LoVo (cell line): Measurements from ENCODE around the gene THSD7B.
"Not testable (repeated sequence)": the region's sequence is repeated elsewhere in the genome, so short reads cannot be mapped to it uniquely, and the experiment has no call there.

Experiments
- DNase-seq: peaks from one replicate; pipeline ENCODE4 v3.0.0-alpha.2; 2016; ENCODE audit warnings: low spot score

The THSD7B gene, protein sequence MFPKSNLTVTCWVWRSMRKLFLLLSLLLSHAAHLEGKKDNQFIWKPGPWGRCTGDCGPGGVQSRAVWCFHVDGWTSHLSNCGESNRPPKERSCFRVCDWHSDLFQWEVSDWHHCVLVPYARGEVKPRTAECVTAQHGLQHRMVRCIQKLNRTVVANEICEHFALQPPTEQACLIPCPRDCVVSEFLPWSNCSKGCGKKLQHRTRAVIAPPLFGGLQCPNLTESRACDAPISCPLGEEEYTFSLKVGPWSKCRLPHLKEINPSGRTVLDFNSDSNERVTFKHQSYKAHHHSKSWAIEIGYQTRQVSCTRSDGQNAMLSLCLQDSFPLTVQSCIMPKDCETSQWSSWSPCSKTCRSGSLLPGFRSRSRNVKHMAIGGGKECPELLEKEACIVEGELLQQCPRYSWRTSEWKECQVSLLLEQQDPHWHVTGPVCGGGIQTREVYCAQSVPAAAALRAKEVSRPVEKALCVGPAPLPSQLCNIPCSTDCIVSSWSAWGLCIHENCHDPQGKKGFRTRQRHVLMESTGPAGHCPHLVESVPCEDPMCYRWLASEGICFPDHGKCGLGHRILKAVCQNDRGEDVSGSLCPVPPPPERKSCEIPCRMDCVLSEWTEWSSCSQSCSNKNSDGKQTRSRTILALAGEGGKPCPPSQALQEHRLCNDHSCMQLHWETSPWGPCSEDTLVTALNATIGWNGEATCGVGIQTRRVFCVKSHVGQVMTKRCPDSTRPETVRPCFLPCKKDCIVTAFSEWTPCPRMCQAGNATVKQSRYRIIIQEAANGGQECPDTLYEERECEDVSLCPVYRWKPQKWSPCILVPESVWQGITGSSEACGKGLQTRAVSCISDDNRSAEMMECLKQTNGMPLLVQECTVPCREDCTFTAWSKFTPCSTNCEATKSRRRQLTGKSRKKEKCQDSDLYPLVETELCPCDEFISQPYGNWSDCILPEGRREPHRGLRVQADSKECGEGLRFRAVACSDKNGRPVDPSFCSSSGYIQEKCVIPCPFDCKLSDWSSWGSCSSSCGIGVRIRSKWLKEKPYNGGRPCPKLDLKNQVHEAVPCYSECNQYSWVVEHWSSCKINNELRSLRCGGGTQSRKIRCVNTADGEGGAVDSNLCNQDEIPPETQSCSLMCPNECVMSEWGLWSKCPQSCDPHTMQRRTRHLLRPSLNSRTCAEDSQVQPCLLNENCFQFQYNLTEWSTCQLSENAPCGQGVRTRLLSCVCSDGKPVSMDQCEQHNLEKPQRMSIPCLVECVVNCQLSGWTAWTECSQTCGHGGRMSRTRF (N-terminal part only)

DNA sequence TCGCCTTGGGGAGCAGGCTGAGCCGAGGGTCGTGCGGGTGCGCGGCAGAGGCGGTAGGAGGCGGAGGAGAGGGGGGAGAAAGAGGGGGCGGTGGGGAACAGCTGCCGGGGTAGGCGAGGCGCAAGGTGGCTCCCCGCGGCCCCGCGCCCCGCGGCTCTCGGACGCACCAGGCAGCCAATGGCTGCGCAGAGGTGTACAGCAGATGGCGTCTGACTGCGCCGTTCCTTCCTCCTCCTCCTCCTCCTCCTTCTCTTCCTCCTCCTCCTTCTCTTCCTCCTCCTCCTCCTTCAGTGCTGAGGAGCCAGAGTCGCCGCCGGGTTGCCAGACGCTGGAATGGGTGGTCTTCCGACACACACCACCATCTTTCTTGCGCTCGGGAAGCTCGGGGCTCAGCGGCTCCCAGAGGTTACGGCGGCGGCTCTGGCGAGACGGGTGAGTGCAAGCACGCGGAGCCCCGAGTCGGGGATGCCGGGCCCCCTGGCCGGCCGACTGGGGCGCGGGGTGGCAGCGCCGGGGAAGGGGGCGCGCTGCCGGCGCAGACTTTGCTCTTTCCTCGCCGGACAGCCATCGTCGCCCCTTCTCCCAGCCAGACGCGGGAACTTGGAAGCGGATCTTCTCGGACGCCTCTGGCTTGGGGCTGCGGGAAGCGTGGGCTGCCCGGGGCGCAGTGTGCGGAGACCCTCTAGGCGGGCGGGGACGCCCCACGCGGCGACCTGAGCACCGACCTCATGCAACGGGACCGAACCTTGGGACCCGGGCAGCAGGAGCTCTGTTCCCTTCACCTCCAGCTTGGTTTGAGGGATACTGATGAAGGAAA lies at the start of gene THSD7B:
Gene THSD7B (plus strand): TSS at position 290 of the 817 bp plus-strand sequence. CDS start 116,634 bp downstream, outside the sequence.
- DNase-seq, result no peak

DNA sequence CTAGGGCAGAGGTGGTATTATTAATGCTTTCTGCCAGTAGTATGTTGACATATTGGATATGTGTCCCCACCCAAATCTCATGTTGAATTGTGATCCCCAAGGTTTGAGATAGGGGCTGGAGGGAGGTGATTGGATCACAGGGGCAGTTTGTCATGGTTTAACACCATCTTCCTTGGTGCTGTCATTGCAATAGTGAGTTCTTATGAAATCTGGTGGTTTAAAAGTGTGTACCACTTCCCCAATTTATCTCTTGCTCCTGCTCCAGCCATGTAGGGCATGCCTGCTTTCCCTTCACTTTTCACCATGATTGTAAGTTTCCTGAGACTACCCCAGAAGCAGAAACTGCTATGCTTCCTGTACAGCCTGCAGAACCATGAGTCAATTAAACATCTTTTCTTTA lies 47.1 kb upstream of the THSD7B start:
- no peak for DNase-seq

DNA sequence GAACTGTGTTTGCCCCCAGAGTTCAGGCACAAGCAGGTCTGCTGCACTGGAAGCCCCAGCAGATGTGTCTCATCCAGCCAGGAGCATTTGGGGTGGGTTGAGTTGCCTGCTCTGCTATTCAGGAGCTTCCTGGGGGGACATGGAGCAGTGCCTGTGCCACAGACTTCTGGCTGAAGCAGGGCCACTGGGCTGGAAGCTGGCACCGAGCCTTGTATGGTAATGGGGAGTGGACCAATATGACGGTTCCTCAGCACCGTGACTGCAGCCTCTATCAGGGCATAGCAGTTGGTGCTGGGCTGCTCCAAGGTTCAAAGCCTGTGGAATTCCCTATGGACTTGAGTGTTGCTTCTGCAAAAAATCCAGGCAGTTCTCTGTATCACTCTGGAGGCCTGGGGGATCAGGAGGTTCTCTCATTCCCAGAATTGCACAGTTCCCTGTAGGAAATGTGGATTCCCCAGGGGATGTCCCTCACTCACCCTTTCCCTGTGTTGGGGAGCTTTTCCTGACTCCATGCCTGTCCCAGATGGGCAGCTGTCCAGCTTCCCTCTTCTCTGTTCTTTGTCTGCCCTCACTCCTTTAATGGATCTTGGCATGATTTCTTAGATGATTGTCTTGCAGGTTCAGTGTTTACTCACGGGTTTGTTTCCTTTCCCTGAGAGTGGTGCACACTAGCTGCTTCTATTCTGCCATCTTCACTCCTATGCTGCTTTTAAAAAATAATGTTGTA lies 37.2 kb upstream of the THSD7B start:
- DNase-seq, result no peak

DNA sequence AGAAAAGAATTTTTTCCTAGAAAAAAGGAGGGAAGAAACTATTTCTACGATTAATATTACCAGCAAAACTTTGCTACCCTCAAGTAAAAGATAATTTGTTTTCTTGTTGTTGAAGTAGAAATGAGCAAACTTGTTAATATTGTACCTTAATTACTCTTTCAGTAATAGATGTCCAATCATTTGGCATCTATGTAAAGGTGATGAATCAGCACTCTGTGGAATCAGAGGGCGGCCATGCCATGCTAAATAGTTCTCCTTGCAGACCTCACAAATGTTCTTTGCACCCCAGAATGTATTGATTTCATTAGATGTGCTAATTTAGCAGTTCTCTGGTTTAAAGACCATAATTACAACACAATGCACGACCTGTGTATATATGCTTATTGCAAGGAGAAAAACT lies 29.1 kb upstream of the THSD7B start:
- DNase-seq, result no peak

DNA sequence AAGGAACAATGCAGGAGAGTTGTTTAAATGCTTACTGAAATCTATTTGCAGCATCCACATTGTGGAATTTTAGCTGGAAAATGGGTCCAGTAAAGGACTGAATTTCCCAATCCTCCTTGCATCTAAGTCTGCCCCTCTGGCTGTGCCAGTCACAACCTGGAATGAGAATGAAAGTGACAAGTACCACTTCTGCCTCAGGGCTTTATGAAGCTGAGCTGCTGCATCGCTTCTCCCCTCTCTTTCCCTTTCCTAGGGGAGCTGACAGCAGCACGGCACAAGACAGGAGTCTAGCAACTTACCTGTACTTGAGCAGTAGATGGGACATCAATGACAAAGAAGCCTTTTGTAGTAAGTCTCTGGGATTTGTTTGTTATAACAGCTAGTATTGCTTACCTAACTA lies 27.3 kb upstream of the THSD7B start:
- no peak for DNase-seq

DNA sequence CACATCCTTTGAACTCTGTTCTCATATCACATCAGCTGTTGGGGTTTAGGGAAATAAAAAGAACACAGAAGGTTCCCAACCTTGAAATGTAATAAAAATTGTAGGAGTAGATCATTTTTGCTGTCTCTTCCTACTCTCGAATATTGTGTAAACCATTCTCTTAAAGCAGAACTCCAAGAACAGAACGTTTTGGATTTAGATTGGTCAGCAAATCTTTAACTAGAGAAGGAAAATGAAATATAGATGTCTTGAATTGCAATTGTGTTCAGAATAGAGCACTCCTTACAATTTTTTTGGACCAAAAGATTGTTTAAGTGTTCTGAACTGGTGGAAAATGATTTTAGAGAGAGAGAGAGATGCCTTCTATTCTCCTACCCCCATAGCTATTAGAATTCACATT lies 23.9 kb upstream of the THSD7B start:
- no peak for DNase-seq

DNA sequence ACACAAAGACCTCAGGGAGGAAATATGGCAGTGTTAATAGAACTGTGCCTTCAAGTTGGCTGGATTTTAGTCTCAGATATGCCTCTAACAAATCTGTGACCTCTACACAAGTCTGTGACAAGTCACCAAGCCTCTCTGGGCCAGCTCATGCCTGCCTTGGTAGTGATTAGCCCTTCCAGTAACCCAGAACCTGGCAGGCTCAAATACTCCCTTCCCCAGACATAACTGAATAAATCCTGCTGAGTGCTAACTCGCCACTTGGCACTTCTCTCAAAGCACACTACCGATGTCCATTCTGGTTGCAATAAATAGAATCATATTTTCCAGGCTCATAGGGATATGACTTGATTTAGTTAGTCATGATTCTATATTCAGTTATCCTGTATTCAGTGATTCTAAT lies 15.3 kb upstream of the THSD7B start:
- no peak for DNase-seq

DNA sequence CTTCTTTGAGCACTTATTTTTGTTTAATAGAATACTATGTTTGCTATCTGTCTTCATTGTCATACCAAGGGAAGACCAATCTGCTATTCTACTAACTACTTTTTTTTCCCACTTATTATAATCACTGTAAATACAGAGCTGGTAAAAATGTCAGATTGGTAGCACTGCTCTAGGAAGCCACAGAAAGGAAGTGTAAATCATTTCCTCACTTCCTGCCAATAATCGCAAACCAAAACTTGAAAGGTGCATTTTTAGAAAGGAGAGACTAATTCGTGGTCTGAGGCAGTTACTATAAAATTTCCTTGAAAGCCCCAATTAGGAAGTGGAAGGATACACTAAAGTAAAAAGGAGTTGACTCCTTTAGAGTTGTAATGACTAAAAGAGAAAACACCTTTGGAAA lies 13.9 kb upstream of the THSD7B start:
- no peak for DNase-seq

DNA sequence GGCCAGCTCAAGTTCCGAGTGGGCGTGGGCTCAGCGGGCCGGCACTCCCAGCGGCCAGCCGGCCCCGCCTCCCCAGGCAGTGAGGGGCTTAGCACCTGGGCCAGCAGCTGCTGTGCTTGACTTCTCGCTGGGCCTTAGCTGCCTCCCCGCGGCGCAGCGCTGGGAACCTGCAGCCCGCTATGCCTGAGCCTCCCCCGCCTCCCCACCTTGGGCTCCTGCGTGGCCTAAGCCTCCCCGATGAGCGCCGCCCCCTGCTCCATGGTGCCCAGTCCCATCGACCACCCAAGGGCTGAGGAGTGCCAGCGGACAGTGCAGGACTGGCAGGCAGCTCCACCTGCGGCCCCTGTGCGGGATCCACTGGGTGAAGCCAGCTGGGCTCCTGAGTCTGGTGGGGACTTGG lies 6.8 kb upstream of the THSD7B start:
- DNase-seq, result not testable (repeated sequence)

DNA sequence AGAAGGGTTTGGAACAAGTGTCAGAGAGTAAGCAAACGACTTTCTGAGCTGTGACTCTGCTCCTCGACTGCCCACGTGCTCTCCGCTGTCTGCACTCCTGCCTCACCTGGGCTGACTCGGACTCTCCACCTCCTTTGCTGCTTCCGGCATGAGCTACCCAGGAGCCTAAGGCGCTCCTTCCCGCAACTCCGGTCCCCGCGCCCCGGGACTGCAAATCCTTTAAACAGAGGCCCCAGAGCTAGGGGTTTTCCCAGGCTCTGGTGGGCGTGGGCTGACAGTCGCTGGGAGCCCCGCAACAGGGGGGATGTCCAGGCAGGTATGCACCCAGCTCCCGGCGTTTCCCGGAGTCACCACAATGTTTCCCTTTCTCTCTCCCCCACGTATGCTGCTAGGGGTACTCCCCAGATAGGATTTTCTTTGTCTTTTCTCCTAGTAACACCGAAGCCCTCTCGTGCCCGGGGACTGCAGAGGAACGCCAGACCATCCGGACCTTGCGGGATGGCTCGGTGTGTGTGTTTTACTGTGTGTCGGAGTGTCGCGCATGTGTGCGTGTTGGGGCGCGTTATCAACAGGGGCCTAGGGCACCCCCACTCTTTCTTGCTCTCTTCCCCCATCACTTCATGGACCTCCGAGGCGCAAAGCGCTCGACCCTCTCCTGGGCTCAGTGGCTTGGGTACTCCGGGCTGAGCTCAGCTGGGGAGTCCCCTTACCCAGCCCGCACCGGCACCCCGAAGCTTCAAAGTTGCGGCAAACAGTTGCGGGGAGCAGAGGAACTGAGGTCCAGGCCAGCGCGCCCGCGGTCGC lies 691 bp upstream of the THSD7B start:
- DNase-seq, result no peak

DNA sequence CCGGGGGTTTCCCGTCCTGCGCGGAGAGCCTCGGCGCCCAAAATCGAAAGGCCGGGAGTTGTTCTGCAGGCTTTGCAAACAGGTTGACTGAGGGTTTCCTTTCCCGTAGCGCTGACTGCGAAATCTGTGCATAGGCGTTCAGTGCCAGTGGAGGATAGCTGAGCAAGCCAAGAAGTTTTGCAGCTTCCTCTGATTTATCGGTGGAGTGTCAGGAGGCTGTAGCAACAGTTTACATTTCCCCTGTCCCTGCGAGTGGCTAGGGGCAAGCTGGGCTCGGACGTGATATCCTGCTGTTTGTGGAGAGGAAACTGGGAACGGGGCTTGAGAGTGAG lies 694 bp downstream of the THSD7B start:
- DNase-seq, result no peak

DNA sequence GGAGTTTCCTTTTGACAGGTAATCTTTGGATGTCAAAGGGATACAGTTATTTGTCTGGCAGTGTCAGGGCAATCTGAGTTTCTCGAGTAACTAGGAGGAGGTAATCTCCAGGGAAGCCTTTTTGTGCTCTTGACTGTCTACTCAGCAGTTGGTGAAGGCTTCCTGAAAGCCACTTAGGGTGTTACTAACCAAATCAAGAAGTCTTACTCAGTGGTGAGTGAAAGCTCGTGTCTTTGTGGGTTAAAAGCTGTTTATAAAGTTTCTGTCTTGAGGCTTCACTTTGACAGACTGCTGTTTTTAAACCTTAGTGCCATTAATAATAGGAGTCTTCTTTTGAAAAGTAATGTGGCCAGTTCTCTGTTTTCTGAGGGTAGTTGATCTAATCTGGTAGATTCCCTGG lies 1.7 kb downstream of the THSD7B start:
- DNase-seq, result no peak

DNA sequence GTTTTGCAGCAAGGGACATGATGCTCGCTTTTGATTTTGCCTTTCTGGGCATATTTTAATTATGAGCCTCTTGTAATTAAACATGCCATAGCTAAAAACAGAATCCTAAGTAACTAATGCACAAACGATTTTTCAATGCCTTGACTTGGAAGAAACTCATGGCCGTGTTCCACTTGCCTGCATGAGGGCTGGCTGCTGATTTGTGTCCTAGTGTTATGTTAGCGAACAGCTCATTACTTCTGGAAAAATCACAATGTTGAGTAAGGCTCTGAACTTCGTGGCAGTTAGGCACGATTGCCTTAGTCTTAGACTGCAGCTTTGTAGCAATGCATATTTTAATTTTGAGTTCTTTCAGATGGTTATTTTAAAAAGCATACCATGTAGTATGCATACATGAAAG lies 4.5 kb downstream of the THSD7B start:
- DNase-seq, result no peak

DNA sequence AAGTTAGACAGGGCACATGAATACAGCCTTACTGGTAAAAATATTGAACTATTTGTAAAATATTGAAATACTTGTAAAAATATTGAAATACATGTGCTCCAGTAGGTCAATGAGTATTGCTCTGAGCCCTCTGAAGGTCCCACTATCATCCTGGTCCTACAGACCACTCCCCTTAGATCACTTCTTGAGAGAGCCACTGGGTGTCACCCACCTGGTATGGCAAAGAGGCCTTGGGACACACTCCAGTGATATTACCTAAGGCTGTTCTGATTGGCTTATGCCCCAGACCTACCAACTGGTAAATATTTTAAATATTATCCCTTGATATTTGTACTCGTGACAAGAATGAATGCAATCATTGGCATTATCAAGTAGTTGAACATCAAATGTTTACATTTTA lies 5.0 kb downstream of the THSD7B start:
- DNase-seq, result no peak

DNA sequence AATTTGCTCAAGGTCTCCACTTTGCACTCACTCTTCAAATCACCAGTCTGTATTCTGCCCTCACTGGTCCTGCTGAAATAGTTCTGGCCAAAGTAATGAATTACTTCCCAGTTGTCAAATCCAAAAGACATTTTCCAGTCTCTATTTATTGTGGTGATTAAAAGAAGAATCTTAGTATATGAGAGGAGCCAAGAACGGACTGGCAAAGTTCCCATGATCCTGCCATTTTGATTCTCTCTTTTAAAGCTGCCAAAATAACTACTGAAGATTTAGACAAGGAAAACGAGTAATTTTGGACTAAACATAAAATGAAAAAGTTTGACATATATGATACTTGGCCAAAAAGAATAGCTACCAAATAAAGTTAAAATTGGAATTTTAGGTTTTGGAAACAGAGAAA lies 12.0 kb downstream of the THSD7B start:
- DNase-seq, result no peak

DNA sequence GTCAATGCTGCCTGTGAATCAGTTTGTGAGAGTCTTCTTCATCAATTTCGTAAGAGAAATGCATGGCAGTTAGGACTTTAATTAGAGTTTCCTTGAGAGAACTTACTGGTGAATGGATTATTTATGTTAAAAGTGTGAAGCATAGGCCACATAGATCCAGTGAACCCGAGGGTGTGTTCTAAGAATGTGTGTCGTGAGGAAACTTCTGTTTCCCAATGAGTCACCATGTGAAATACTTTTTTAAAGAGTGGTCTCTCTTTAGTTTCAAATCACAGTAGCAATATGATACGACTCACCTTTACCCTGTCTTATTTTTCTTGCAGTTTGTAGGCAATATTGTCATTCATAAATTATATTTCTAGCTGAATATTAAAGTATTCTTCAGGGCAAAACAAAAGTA lies 18.5 kb downstream of the THSD7B start:
- no peak for DNase-seq

DNA sequence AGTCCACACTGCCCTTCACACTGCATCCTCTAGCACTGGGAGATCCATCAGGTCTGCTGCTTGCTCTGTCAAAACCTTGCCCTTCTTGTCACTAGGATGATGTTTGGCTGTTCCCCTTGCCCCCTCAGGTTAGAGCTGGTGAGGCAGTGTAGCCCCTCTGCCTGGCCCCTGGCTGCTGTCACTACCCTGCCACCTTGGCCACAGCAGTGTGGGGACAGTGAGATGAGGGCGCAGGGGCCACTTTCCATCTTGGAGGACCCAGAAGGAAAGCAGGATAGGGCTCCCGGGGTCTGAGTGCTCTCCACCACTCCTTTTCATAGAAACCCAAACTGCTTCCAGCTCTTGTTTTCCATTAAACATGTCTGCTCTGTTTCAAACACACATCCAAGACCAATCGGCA lies 19.9 kb downstream of the THSD7B start:
- DNase-seq, result no peak

DNA sequence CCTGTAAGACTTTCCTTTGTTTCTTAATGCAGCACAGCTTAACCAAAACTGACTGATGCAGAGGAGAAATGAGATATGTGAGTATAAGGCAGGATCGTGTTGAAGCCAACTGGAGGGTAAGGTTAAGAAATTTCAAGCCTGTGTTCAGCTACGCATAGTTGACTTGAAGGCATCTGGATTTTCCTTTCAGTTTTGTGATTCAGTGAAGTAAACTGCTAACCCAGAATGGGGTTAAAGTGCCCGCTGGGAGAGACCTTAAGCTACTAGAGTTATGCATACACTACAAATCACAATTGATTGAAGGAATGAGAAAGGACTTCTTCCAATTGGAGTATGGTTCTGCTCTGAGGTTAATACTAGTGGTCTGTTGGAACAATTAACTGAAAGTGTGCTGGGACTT lies 22.6 kb downstream of the THSD7B start:
- no peak for DNase-seq

DNA sequence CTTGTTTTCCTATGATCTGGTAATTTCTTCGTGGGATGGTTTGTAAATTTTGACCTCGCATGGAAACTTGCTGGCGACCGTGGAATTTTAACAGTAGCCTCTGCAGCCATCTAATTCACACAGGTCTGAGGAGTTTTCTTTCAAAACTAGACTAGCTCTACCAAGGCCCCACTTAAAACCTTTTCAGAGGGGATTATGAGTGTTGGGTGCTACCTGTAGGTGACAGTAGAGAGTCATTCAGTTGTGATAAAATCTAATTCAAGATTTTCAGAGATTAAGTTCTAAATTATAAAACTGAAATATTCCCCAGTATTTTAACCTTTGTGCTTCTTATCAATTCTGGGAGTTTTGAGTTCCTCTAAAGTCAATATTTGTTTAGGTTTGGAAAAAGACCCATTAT lies 31.0 kb downstream of the THSD7B start:
- no peak for DNase-seq

DNA sequence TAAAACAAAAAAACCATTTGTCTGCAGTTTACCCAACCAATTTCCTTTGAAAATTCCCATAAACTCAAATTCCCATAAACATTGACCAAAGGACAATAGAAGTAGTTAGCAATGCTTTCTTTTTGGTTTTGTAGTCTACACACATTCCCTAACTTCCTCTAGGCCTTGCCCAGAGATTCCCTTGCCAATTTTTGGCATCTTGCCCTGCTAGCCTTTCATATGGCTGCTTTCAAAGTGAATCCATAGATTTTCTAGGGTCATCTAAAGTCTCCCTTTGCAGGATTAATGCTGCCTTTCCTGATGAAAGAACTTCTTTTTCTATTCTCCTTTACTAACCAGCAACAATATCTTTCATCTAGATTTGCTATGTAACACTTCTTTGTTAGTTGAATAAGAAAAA lies 33.4 kb downstream of the THSD7B start:
- no peak for DNase-seq
